Adrenal gland (tissue), 5 donors: Measurements from ENCODE around the gene FAM89A.

Source experiments
- CTCF ChIP-seq, 6 experiments: fragments of 450-650 bp in 4 of 6; fragments of 200-600 bp in 2 of 6; sonication (generic) in 1 of 6; IDR thresholded peaks; 1 replicate in 5 of 6; 2 replicates in 1 of 6; pipeline versions ENCODE4 v1.5.1 to v1.8.0; 2016 to 2021; ENCODE audit warnings: antibody characterized with exemption in 6 of 6, mild to moderate bottlenecking in 2 of 6, moderate library complexity in 1 of 6
- POLR2A ChIP-seq, 2 donors: fragments of 450-650 bp; IDR thresholded peaks; one replicate each; pipeline ENCODE4 v1.6.1; 2017; ENCODE audit warnings: antibody characterized with exemption in 2 of 2, mild to moderate bottlenecking in 2 of 2, moderate library complexity in 1 of 2
- donor health status: DM: no; HTN: no; CAD: no.

- TF ChIP-seq CTCF (IDR thresholded peaks at IDR 0.05) (no peak), POLR2A (IDR thresholded peaks at IDR 0.05) (no peak)
Measured at GRCh38 chr1:231072041-231072440, 32.0 kb upstream of the FAM89A start.
